CD4-positive, alpha-beta memory T cell (primary cell): ENCODE measurements around the gene MTG1. TPM values are rescaled to one million over a fixed set of nuclear protein-coding genes. Genes with fewer than 3 reads are reported as not detected.

Source experiments
- CTCF ChIA-PET: fragments of 350-600 bp; sonication (Branson Sonifier 250); formaldehyde crosslinking; loops from one replicate; lab custom pipeline; 2021; ENCODE audit warnings: inconsistent platforms; ENCODE audit not compliant: partially characterized antibody; lab: Charles Lee
- POLR2A ChIA-PET: fragments of 350-600 bp; sonication (Branson Sonifier 250); formaldehyde crosslinking; loops from one replicate; lab custom pipeline; 2021; ENCODE audit not compliant: partially characterized antibody; lab: Charles Lee
- DNase-seq, 5 donors: peaks; one replicate each; pipeline versions ENCODE4 v3.0.0 to v3.0.0-alpha.2; 2020 to 2022; ENCODE audit warnings: mixed read lengths in 1 of 5
- H3K27ac ChIP-seq: one replicate; pipeline ENCODE4 v1.7.0; 2013; ENCODE audit warnings: low read depth, low read length
- H3K27me3 ChIP-seq: 2 replicates; pipeline ENCODE4 v1.7.0; 2013; ENCODE audit warnings: mild to moderate bottlenecking, low read length, moderate library complexity; ENCODE audit not compliant: insufficient read depth
- H3K36me3 ChIP-seq: 2 replicates; pipeline ENCODE4 v1.7.0; 2013; ENCODE audit warnings: mild to moderate bottlenecking, low read length, moderate library complexity; ENCODE audit not compliant: insufficient read depth
- H3K4me1 ChIP-seq: 2 replicates; pipeline ENCODE4 v1.7.0; 2013; ENCODE audit warnings: mild to moderate bottlenecking, low read length, moderate library complexity; ENCODE audit not compliant: insufficient read depth
- H3K4me3 ChIP-seq, 2 donors: one replicate each; pipeline ENCODE4 v1.7.0; 2013; ENCODE audit warnings: low read length in 2 of 2, mild to moderate bottlenecking in 1 of 2
- H3K9me3 ChIP-seq, 2 donors: one replicate each; pipeline ENCODE4 v1.7.0; 2013; ENCODE audit warnings: low read length in 2 of 2, control low read depth in 1 of 2; ENCODE audit not compliant: control insufficient read depth in 1 of 2
- H3K27ac Mint-ChIP-seq, 7 donors: one replicate each; pipeline ENCODE4 v1.8.0; 2020 to 2021; ENCODE audit warnings: mixed read lengths in 7 of 7, mild to moderate bottlenecking in 6 of 7, inconsistent platforms in 3 of 7, moderate library complexity in 3 of 7
- H3K27me3 Mint-ChIP-seq, 2 donors: one replicate each; pipeline ENCODE4 v1.8.0; 2020 to 2021; ENCODE audit warnings: mixed read lengths in 2 of 2
- H3K36me3 Mint-ChIP-seq, 2 donors: one replicate each; pipeline ENCODE4 v1.8.0; 2020 to 2021; ENCODE audit warnings: mixed read lengths in 2 of 2, inconsistent platforms in 1 of 2, mild to moderate bottlenecking in 1 of 2
- H3K4me1 Mint-ChIP-seq, 4 donors: one replicate each; pipeline ENCODE4 v1.8.0; 2020 to 2021; ENCODE audit warnings: mixed read lengths in 4 of 4, mild to moderate bottlenecking in 1 of 4
- H3K4me3 Mint-ChIP-seq, 8 donors: one replicate each; pipeline ENCODE4 v1.8.0; 2020 to 2021; ENCODE audit warnings: mixed read lengths in 8 of 8, mild to moderate bottlenecking in 7 of 8, moderate library complexity in 6 of 8, inconsistent platforms in 3 of 8
- H3K9me3 Mint-ChIP-seq, 8 donors: one replicate each; pipeline ENCODE4 v1.8.0; 2020 to 2021; ENCODE audit warnings: mixed read lengths in 8 of 8, mild to moderate bottlenecking in 5 of 8, inconsistent platforms in 3 of 8, moderate library complexity in 1 of 8
- intact Hi-C: fragments of 100-400 bp; cut with micrococcal nuclease; formaldehyde crosslinking; loops from one replicate; pipeline ENCODE4 v1.15.1; 2023
- polyA plus RNA-seq, 2 donors: library from polyadenylated mRNA; unstranded; fragments of 300-500 nt; fragmentation: Illumina TruSeq; gene quantifications; one replicate each; pipeline ENCODE4 v1.2.3, GENCODE V29; 2021
- total RNA-seq, 2 experiments: library from RNA; stranded (reverse); gene quantifications; one replicate each; pipeline ENCODE4 v1.2.3, GENCODE V29; 2021

MTG1 gene
- total and polyA plus RNA-seq, 4 experiments from 2014 or later, result 32.6 to 65.4 (median 50.9) TPM

GRCh38 chr10:133391761-133392518, 2.0 kb upstream of the MTG1 start:
- no peak overlapping the region for H3K4me3 ChIP-seq
- H3K4me3 Mint-ChIP-seq, result peak overlapping the region in 2 of 8 donors; percentile 42 to 49
- peak in 1 of 5 donors; percentile 59 for DNase-seq

GRCh38 chr10:133393401-133394063, 425 bp upstream of the MTG1 start:
- Histone ChIP-seq H3K27me3 (no peaks in the 10 kb centered on the region), H3K4me1 (peaks cover 67% of the 10 kb centered on the region), H3K27ac (peak overlapping the region; percentile 78), H3K36me3 (peaks cover 16% of the 10 kb centered on the region), H3K9me3 (no peaks in the 10 kb centered on the region), H3K4me3 (peak overlapping the region in 1 of 2 donors; percentile 89)
- no peak for DNase-seq
- ChIA-PET CTCF (interaction anchor here (1.1 to 1.2 kb wide), 2 partner anchors 45 to 64 kb away, joined by 3 read pairs; no protein-coding TSS in a partner anchor), POLR2A (interaction anchor here (0.5 to 2.6 kb wide), 3 partner anchors 20 to 63 kb away, joined by 3 to 13 read pairs (median 3); partner anchors contain the start of gene CALY)
- intact Hi-C loops, result loop anchor here (1.0 to 5.0 kb wide), 6 partner anchors 15 to 131 kb away; partner anchors contain the start of genes ECHS1, FUOM, TUBGCP2 and ZNF511
- peak overlapping the region; percentile 57 to 88 (median 77) for H3K27ac Mint-ChIP-seq
- H3K4me1 Mint-ChIP-seq, result peaks cover 32 to 71% (median 50%) of the 10 kb centered on the region in 4 donors
- H3K9me3 Mint-ChIP-seq, result peaks cover 0 to 2% (median 0%) of the 10 kb centered on the region in 8 donors
- H3K27me3 Mint-ChIP-seq, result no peaks in the 10 kb centered on the region
- H3K36me3 Mint-ChIP-seq, result peaks cover 12 to 29% of the 10 kb centered on the region in 2 donors
- H3K4me3 Mint-ChIP-seq, result peak overlapping the region; percentile 73 to 95 (median 90)

More at GRCh38 chr10:133391761-133392518, 2.0 kb upstream of the MTG1 start:
- POLR2A ChIA-PET, result interaction anchor here (1.0 to 5.2 kb wide), 4 partner anchors 13 to 56 kb away, joined by 3 to 68 read pairs (median 26); partner anchors contain the start of genes CALY, FUOM and PAOX
- H3K9me3 ChIP-seq, result no peaks in the 10 kb centered on the region
- H3K9me3 Mint-ChIP-seq, result peaks cover 0 to 2% (median 0%) of the 10 kb centered on the region in 8 donors
- no peaks in the 10 kb centered on the region for H3K27me3 ChIP-seq
- H3K27ac Mint-ChIP-seq, result peak overlapping the region; percentile 32 to 98 (median 81)
- H3K4me1 ChIP-seq, result peaks cover 71% of the 10 kb centered on the region
- H3K27ac ChIP-seq, result peak overlapping the region; percentile 50
- intact Hi-C loops, result loop anchor here (5.0 kb wide), 2 partner anchors 35 to 130 kb away; partner anchors contain the start of gene FUOM
- peaks cover 9% of the 10 kb centered on the region for H3K36me3 ChIP-seq
- H3K36me3 Mint-ChIP-seq, result peaks cover 1 to 20% of the 10 kb centered on the region in 2 donors
- peaks cover 29 to 65% (median 50%) of the 10 kb centered on the region in 4 donors for H3K4me1 Mint-ChIP-seq
- CTCF ChIA-PET, result interaction anchor here (1.9 to 2.9 kb wide), 2 partner anchors 46 to 62 kb away, joined by 6 to 26 read pairs; no protein-coding TSS in a partner anchor
- H3K27me3 Mint-ChIP-seq, result no peaks in the 10 kb centered on the region

GRCh38 chr10:133394801-133395221, 854 bp downstream of the MTG1 start:
- ChIA-PET CTCF (interaction anchor here (1.7 kb wide), 1 partner anchor 65 kb away, joined by 6 read pairs; no protein-coding TSS in a partner anchor), POLR2A (no interaction called here)
- H3K27me3 Mint-ChIP-seq, result no peaks in the 10 kb centered on the region
- peaks cover 26% of the 10 kb centered on the region for H3K36me3 ChIP-seq
- peak overlapping the region; percentile 69 to 89 for H3K4me3 ChIP-seq
- intact Hi-C loops, result loop anchor here (1.0 to 5.0 kb wide), 6 partner anchors 17 to 133 kb away; partner anchors contain the start of genes ECHS1, FUOM, TUBGCP2 and ZNF511
- no peaks in the 10 kb centered on the region for H3K27me3 ChIP-seq
- H3K36me3 Mint-ChIP-seq, result peaks cover 12 to 30% of the 10 kb centered on the region in 2 donors
- peaks cover 26 to 66% (median 41%) of the 10 kb centered on the region in 4 donors for H3K4me1 Mint-ChIP-seq
- peak overlapping the region; percentile 88 to 95 (median 90) for H3K4me3 Mint-ChIP-seq
- peaks cover 0 to 2% (median 0%) of the 10 kb centered on the region in 8 donors for H3K9me3 Mint-ChIP-seq
- peak overlapping the region; percentile 80 to 94 (median 88) for H3K27ac Mint-ChIP-seq
- DNase-seq, result no peak
- peak overlapping the region; percentile 78 for H3K27ac ChIP-seq
- H3K9me3 ChIP-seq, result no peaks in the 10 kb centered on the region
- H3K4me1 ChIP-seq, result peaks cover 54% of the 10 kb centered on the region

GRCh38 chr10:133396035-133396624, 2.2 kb downstream of the MTG1 start:
- no peak overlapping the region for H3K4me3 ChIP-seq
- no peaks in the 10 kb centered on the region for H3K27me3 ChIP-seq
- Mint-ChIP-seq H3K27me3 (no peaks in the 10 kb centered on the region), H3K27ac (peak overlapping the region in 2 of 7 donors; percentile 17 to 88), H3K9me3 (no peaks in the 10 kb centered on the region), H3K36me3 (peaks cover 18 to 36% of the 10 kb centered on the region in 2 donors), H3K4me1 (peaks cover 19 to 64% (median 36%) of the 10 kb centered on the region in 4 donors), H3K4me3 (peak overlapping the region in 3 of 8 donors; percentile 12 to 89 (median 22))
- intact Hi-C loops, result no loop called here
- peaks cover 32% of the 10 kb centered on the region for H3K36me3 ChIP-seq
- ChIA-PET POLR2A (interaction anchor here (0.8 kb wide), 1 partner anchor 66 kb away, joined by 3 read pairs; no protein-coding TSS in a partner anchor), CTCF (interaction anchor here (1.7 kb wide), 1 partner anchor 67 kb away, joined by 6 read pairs; no protein-coding TSS in a partner anchor)
- no peak overlapping the region for H3K27ac ChIP-seq
- peaks cover 52% of the 10 kb centered on the region for H3K4me1 ChIP-seq
- H3K9me3 ChIP-seq, result no peaks in the 10 kb centered on the region
- no peak for DNase-seq

GRCh38 chr10:133397938-133398337, 4.0 kb downstream of the MTG1 start:
- Histone ChIP-seq H3K4me3 (no peak overlapping the region), H3K27ac (no peak overlapping the region), H3K36me3 (peaks cover 35% of the 10 kb centered on the region), H3K9me3 (no peaks in the 10 kb centered on the region), H3K27me3 (no peaks in the 10 kb centered on the region), H3K4me1 (peaks cover 40% of the 10 kb centered on the region)
- intact Hi-C loops, result no loop called here
- Mint-ChIP-seq H3K27ac (no peak overlapping the region), H3K27me3 (no peaks in the 10 kb centered on the region), H3K4me1 (peaks cover 21 to 61% (median 33%) of the 10 kb centered on the region in 4 donors), H3K4me3 (peak overlapping the region in 1 of 8 donors; percentile 45), H3K9me3 (no peaks in the 10 kb centered on the region), H3K36me3 (peaks cover 28 to 49% of the 10 kb centered on the region in 2 donors)
- ChIA-PET CTCF (interaction anchor here (2.9 kb wide), 1 partner anchor 68 kb away, joined by 12 read pairs; no protein-coding TSS in a partner anchor), POLR2A (interaction anchor here (1.2 kb wide), 1 partner anchor 8 kb away, joined by 5 read pairs; no protein-coding TSS in a partner anchor)
- no peak for DNase-seq

GRCh38 chr10:133399123-133399601, 5.2 kb downstream of the MTG1 start:
- Mint-ChIP-seq H3K27me3 (no peaks in the 10 kb centered on the region), H3K27ac (no peak overlapping the region), H3K36me3 (peaks cover 34 to 57% of the 10 kb centered on the region in 2 donors), H3K4me3 (no peak overlapping the region), H3K4me1 (peaks cover 22 to 60% (median 35%) of the 10 kb centered on the region in 4 donors), H3K9me3 (no peaks in the 10 kb centered on the region)
- Histone ChIP-seq H3K27ac (no peak overlapping the region), H3K36me3 (peaks cover 35% of the 10 kb centered on the region), H3K9me3 (no peaks in the 10 kb centered on the region), H3K4me1 (peaks cover 33% of the 10 kb centered on the region), H3K27me3 (no peaks in the 10 kb centered on the region), H3K4me3 (no peak overlapping the region)
- POLR2A ChIA-PET, result interaction anchor here (0.8 to 1.2 kb wide), 2 partner anchors 9 to 21 kb away, joined by 3 to 5 read pairs; no protein-coding TSS in a partner anchor
- no peak for DNase-seq
- CTCF ChIA-PET, result interaction anchor here (2.9 kb wide), 1 partner anchor 69 kb away, joined by 12 read pairs; no protein-coding TSS in a partner anchor
- intact Hi-C loops, result no loop called here
